ENCODE results near the gene MRPL41.
"Not testable (repeated sequence)": the region's sequence is repeated elsewhere in the genome, so short reads cannot be mapped to it uniquely, and the experiment has no call there.

MRPL41 gene

DNA sequence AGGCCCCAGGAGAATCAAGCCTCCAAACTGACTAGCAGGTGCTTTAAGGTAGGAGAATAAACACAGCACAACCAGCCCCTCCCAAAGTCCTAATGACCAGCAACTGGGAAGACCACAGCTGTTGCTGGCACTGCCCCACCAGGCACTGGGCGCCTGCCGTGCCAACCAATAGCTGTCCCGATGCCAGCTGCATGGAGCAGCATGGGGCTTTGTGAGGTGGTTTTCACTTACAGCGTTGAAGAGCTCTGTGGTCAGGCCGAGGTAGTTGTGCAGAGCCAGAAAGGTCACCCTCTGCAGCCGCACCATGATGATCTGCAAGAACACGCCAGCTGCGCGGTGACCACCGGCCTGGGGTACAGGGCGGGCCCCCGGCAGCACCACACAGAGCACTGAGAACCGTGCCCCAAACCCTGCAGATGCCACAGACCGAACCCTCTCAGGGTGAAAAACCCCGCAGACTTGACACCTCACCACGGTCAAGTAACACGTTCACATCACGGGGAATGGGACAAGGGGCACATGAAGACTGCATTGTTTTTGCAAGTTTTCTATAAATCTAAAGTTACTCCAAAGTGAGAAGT, 30.2 kb upstream of the MRPL41 start:
- in situ Hi-C loops (cut with MboI; ENCODE audit: low sequenced_read_pairs) = loop anchor here (10.0 kb wide), 1 partner anchor 227 kb away; no protein-coding TSS in a partner anchor

DNA sequence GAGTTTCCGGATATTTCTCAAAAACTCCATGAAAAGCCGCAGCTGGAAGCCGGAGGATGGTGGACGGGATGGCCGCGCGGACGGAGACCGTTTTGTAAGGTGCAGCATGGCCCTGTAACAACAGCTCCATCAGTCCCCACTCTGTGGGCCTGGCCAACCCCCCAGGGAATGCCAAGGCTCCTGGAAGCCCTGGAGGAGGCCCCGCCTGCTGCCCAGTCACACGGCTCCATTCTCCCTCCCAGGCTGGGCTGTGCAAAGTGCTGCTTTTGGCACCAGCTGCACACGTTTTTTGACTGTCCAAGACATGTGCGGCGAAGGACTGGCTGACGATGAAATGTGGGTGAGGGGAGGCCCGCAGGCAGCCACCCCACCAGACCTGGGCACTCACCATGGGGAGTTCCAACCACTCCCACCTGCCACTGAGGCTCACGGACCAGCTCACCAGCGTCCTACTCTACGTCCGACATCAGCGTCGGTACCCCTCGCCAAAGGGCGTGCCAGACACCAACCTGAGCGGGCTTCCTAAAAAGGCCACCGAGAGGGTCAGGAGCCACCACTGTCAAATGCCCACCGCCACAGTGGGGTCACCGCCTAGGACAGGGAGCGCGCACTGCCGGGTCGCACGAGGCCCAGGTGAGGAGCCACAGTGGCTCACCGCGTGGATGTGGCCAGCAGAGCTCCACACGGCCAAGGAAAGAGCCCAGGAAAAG, 28.8 kb upstream of the MRPL41 start:
- in situ Hi-C loops (cut with MboI; ENCODE audit: low sequenced_read_pairs) = loop anchor here (10.0 kb wide), 1 partner anchor 228 kb away; no protein-coding TSS in a partner anchor

GRCh38 chr9:137524161-137524980, 27.3 kb upstream of the MRPL41 start:
- in situ Hi-C loops (cut with MboI; ENCODE audit: low sequenced_read_pairs) = loop anchor here (10.0 kb wide), 1 partner anchor 230 kb away; no protein-coding TSS in a partner anchor

- in situ Hi-C loops (cut with MboI; ENCODE audit: low sequenced_read_pairs) = loop anchor here (10.0 kb wide), 1 partner anchor 230 kb away; no protein-coding TSS in a partner anchor
Measured at GRCh38 chr9:137524981-137525317, 26.7 kb upstream of the MRPL41 start.

GRCh38 chr9:137530331-137530730, 21.3 kb upstream of the MRPL41 start:
- in situ Hi-C loops (cut with MboI; ENCODE audit: low sequenced_read_pairs) = no loop called here

DNA sequence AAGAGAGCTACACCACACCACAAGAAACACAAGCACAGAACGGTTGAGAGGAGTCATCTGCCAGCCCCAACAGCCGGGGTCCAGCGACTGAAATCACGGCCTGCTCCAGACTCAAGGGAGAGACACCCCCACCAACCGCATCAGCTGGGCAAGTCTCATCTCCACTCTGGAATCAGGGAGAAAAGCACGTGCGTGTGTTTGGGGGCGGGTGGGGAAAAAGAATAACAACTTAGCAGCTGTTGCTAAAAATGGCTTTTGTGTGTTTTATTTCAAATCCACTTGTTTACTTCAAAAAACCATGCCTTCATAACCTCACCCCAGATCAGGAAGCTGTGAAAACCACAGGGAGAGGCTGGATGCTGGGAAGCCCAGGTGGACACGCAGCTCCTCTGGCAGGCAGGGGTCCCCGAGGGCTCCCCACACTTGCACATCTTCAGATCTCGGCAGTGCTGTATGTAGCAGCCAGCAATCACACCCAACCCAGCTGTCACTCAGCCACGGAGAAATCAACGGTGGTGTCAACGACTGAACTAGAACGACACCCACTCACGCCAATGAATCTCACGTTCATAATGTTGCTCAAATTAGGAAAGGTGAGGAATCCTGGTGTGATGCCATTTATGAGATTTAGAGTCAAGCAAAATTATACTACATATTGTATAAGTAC, 20.4 kb upstream of the MRPL41 start:
- in situ Hi-C loops (cut with MboI; ENCODE audit: low sequenced_read_pairs) = no loop called here

DNA sequence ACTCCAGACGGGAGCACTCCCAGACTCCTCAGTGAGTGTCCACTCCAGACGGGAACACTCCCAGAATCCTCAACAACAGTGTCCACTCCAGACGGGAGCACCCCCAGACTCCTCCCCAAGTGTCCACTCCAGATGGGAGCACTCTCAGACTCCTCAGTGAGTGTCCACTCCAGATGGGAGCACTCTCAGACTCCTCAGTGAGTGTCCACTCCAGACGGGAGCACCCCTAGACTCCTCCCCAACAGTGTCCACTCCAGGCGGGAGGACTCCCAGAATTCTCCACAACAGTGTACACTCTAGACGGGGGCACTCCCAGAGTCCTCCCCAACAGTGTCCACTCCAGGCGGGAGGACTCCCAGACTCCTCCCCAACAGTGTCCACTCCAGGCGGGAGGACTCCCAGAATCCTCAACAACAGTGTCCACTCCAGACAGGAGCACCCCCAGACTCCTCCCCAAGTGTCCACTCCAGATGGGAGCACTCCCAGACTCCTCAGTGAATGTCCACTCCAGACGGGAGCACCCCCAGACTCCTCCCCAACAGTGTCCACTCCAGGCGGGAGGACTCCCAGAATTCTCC, 18.7 kb upstream of the MRPL41 start:
- in situ Hi-C loops (cut with MboI; ENCODE audit: low sequenced_read_pairs) = not testable (repeated sequence)

GRCh38 chr9:137534256-137535119, 17.2 kb upstream of the MRPL41 start:
- in situ Hi-C loops (cut with MboI; ENCODE audit: low sequenced_read_pairs) = no loop called here

DNA sequence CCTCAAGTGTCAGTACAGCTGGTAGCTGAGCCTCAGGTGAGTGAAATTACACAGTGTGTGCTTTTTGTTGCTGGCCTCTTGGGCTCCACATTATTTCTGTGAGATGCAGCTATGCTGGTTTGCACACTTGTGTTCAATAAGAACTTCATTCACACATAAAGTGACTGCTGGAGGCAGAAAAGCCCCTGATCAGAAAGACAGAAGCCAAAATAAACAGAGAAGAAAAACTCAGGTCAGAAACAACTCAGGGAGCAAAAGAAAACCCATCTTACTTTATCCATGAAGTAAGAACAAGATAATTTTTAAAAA, 16.6 kb upstream of the MRPL41 start:
- in situ Hi-C loops (cut with MboI; ENCODE audit: low sequenced_read_pairs) = no loop called here

- in situ Hi-C loops (cut with MboI; ENCODE audit: low sequenced_read_pairs) = not testable (repeated sequence)
Measured at GRCh38 chr9:137536594-137537131, 15.0 kb upstream of the MRPL41 start.

DNA sequence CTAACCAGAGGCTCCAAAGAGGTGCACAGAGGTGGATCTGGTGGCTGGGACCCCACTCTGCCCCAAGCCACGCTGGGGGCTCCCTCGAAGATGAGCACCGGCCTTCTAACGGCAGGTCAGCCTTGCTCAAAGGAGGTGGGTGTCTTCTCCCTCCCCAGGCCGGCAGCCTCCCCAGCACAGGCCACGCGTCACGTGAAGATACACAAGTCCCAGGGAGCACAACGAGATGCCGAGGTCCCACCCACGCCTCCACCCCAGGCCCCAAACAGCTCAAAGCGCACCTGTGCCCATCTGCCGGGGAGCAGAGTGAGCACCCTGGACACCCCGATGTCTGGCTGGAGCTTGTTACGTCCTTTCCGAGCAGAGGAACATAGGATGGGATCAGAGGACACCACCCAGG, 13.6 kb upstream of the MRPL41 start:
- in situ Hi-C loops (cut with MboI; ENCODE audit: low sequenced_read_pairs) = no loop called here

DNA sequence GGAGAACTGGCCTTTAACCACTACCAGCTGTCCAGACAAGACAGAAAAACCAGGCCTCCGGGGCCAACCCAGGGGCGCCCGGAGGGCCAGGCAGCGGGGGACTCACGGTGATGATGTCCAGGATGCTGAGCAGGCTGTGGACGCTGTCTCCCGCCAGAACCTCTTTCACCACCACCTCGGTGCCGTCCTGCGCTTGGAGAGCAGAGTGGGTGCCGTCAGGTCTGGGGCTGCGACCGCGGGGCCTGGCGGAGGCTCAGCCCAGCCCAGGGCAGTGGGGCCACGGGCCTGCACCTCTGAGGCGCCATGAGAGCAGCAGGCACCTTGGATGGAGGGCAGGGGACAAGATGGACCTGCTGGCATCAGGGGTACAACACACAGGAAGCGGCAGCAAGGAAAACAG, 11.1 kb upstream of the MRPL41 start:
- in situ Hi-C loops (cut with MboI; ENCODE audit: low sequenced_read_pairs) = no loop called here

- in situ Hi-C loops (cut with MboI; ENCODE audit: low sequenced_read_pairs) = no loop called here
Measured at GRCh38 chr9:137542486-137542885, 9.2 kb upstream of the MRPL41 start.

DNA sequence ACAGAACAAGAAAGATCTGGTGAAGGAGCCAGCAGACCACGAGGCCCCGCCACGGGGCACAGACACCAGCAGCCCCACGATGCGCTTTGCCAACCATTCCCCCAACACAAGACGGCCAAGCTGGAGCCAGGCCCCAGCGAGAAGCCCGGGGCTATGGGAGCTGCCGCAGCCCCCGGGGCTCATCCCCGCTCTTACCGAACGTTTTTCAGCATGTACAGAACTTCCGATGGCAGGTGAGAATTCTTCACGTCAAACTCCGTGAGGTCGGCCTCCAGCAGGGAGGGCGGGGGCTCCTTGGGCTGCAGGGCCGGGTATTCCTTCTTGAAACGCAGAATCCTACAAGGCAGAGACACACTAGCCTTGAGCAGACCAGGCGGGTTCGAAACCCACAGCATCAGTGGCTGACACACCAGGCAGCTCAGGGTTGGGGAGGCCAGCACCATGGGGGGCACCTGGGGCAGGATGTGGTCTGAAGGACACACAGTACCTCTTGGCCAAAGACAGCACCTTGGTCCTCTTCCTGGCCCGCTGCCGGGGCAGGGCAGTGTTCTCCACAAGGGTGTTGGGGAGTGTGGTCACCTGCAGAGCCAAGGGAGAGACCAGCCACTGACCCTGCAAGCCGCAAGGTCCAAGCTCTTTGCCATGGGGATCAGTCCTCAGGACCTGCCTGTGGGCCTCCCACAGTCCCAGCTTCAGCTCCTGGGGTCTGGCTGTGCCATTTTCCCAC, 8.3 kb upstream of the MRPL41 start:
- in situ Hi-C loops (cut with MboI; ENCODE audit: low sequenced_read_pairs) = no loop called here

DNA sequence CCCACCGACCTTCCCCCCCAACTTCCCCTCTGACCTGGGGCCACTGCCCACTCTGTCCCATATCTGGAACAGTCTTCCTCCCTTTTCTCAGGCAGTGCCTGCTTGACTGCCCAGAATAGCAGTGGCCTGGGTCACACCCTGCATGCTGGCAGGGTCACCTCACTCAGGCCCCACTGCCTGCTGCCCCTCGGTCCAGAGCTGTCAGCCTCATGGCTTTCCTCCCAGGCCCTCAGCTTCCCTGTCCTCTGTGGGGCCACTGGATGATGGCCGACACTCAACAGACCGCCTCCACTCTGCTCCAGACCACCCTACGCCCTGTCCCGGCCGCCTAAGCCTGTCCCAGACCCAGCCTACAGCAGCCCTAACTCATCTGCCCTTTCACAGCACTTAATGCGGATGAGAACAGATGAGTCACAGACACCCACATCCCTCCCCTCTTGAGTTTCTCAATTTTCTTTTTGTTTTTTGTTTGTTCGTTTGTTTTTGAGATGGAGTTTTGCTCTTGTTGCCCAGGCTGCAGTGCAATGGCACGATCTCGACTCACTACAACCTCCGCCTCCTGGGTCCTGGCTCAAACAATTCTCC, 7.4 kb upstream of the MRPL41 start:
- in situ Hi-C loops (cut with MboI; ENCODE audit: low sequenced_read_pairs) = no loop called here

DNA sequence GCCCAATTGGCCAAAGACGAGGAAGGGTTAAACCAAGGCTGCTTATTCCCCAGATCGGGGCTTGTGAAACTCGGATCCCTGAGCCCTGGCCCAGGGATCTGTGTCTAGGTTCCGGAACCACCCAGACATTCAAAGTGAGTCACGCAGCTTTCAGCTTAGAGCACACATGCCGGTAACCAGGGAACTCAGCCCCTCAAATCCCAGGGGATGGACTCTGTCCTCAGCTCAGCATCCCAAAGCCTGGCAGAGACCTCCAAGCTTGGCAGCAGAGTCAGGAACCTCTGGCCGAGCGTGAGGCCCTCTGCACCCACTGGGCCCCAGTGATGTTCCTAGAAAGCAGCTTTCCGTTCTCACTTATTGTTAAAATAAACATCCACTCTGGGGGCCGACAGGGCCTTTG, 6.6 kb upstream of the MRPL41 start:
- in situ Hi-C loops (cut with MboI; ENCODE audit: low sequenced_read_pairs) = no loop called here

- in situ Hi-C loops (cut with MboI; ENCODE audit: low sequenced_read_pairs) = no loop called here
Measured at GRCh38 chr9:137547687-137548543, 3.8 kb upstream of the MRPL41 start.

- in situ Hi-C loops (cut with MboI; ENCODE audit: low sequenced_read_pairs) = no loop called here
Measured at GRCh38 chr9:137550231-137550621, 1.5 kb upstream of the MRPL41 start, which contains the start of gene PNPLA7. Gene PNPLA7, minus strand, starts transcription at chr9:137550402. Its CDS starts 205 bp downstream, at chr9:137550197.

Measured in HL-60/S4 (cell line).